ENCODE measurements around the gene ARRB1. TPM values are rescaled to one million over a fixed set of nuclear protein-coding genes. Genes with fewer than 3 reads are reported as not detected.

ARRB1 gene
- total and polyA plus RNA-seq, 2 of the 13 experiments (the other 11 are each of a cell fraction or from before 2014, with no cell fraction given): 22.5 to 35.7 TPM

- ATAC-seq: no peak
- Histone ChIP-seq H3K79me2 (ENCODE audit: insufficient read depth, low read length) (no peaks in the 10 kb centered on the region), H3K9me3 (ENCODE audit: low read length) (no peaks in the 10 kb centered on the region), H3K4me1 (ENCODE audit: insufficient read depth, low read length) (no peaks in the 10 kb centered on the region), H2AFZ (ENCODE audit: low read length) (no peak overlapping the region), H3K27ac (ENCODE audit: extremely low read length, insufficient read depth, low read length) (no peak overlapping the region), H4K20me1 (ENCODE audit: insufficient read depth, low read length) (no peaks in the 10 kb centered on the region), H3K4me3 (replicated peaks in 1 of 3; ENCODE audit: insufficient read depth in 1 of 3, low read depth in 2 of 3, low read length in 3 of 3) (no peak overlapping the region), H3K4me2 (ENCODE audit: low read depth, low read length) (no peak overlapping the region), H3K27me3 (ENCODE audit: control insufficient read depth in 1 of 2, insufficient read depth in 2 of 2, low read length in 2 of 2) (peaks cover 0 to 22% of the 10 kb centered on the region in 2 experiments), H3K9ac (ENCODE audit: insufficient read depth, low read depth, low read length) (no peak overlapping the region), H3K36me3 (replicated peaks in 1 of 2; ENCODE audit: control insufficient read depth in 1 of 2, insufficient read depth in 2 of 2, low read length in 2 of 2) (no peaks in the 10 kb centered on the region)
- ChIA-PET POLR2A (no interaction called here), CTCF (ENCODE audit: low intra/inter-chr PET ratio, low total read pairs) (no interaction called here)
- in situ Hi-C loops (cut with HindIII; ENCODE audit: extremely low pct_ligation_motif_present, low pct_unique_long_range_greater_than_20kb): no loop called here
- no TSS peak for BruUV-seq (replicated peaks)
- intact Hi-C loops (cut with micrococcal nuclease; ENCODE audit: unreplicated experiment): no loop called here
- FAIRE-seq: no peak
- DNase-seq (ENCODE audit: low spot score): no peak
- WGBS (ENCODE audit: low lambda C conversion rate): 0% methylated on average over 1 of the region's 2 CpGs
- TF ChIP-seq ZSCAN5A (CRISPR knock-in tag; IDR thresholded peaks at IDR 0.05; ENCODE audit: borderline replicate concordance) (no peak), ZNF598 (CRISPR knock-in tag; IDR thresholded peaks at IDR 0.05; ENCODE audit: borderline replicate concordance) (no peak), PCBP1 (IDR thresholded peaks at IDR 0.05; ENCODE audit: borderline replicate concordance, low read depth, low read length) (no peak), CTCF (CRISPR knock-in tag; IDR thresholded peaks at IDR 0.05) (no peak), FOXP1 (IDR thresholded peaks at IDR 0.05) (no peak), FOXP1 (CRISPR knock-in tag; IDR thresholded peaks at IDR 0.05) (no peak), ZBTB44 (CRISPR knock-in tag; IDR thresholded peaks at IDR 0.05) (no peak), NFYB (CRISPR knock-in tag; IDR thresholded peaks at IDR 0.05) (no peak), TAF1 (CRISPR knock-in tag; IDR thresholded peaks at IDR 0.05) (no peak), ZBTB4 (CRISPR knock-in tag; IDR thresholded peaks at IDR 0.05; ENCODE audit: borderline replicate concordance) (no peak), E2F5 (CRISPR knock-in tag; conservative IDR thresholded peaks at IDR 0.05) (no peak), ZNF430 (CRISPR knock-in tag; IDR thresholded peaks at IDR 0.05) (no peak), MED13 (CRISPR knock-in tag; IDR thresholded peaks at IDR 0.05) (no peak), ZSCAN12 (CRISPR knock-in tag; IDR thresholded peaks at IDR 0.05) (no peak), ZZZ3 (CRISPR knock-in tag; IDR thresholded peaks at IDR 0.05; ENCODE audit: borderline replicate concordance) (no peak), ZMYM3 (CRISPR knock-in tag; IDR thresholded peaks at IDR 0.05) (no peak), RCOR2 (CRISPR knock-in tag; IDR thresholded peaks at IDR 0.05) (no peak), ZNF775 (CRISPR knock-in tag; IDR thresholded peaks at IDR 0.05; ENCODE audit: borderline replicate concordance) (no peak)
These were observed 122.0 kb downstream of the ARRB1 start for GRCh38 chr11:75229466-75229865.
